Colon (tissue), 2 donors: ENCODE results near the gene WNK2.

Source experiments
- FAIRE-seq: peaks from 2 replicates; lab custom pipeline; 2012; peaks lifted over from hg19 to GRCh38; lab: Jason Lieb, UNC
- donor health status: control.
- donor health status: control.

WNK2 gene

DNA sequence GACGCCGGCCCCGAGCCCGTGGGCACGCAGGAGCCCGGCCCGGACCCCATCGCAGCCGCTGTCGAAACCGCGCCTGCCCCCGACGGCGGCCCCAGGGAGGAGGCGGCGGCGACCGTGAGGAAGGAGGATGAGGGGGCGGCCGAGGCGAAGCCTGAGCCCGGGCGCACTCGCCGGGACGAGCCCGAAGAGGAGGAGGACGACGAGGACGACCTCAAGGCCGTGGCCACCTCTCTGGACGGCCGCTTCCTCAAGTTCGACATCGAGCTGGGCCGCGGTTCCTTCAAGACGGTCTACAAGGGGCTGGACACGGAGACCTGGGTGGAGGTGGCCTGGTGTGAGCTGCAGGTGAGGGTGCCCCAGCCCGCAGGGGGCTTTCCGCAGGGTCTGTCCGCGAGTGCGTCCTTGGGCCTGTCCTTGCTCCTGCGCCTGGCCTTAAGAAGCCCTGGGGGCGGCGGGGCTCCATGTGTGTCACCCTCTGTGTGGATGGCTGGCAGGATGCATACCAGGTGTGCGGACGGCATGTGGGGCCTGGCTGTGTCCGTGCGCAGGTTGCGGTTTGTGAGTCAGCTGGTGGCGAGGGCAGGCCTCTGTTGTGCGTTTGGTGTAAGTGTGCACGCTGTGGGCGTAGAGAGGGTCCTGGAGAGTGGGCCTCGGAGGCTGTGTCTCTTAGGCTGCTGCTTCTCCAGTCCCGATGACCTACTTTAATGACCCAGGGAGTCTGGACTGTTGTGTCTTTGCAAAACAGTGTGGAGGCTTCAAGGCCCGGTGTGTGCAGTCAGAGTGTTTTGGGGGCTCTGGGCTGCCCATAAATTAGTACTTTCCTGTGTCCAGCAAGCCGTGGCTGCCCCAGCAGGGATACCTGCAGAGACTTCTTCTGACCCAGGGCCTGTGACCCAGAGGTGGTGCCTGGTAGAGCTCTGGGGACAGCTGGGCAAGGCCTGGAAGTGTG lies 1.6 kb downstream of the WNK2 start:
- FAIRE-seq: no peak

- FAIRE-seq: no peak
Measured at GRCh38 chr9:93186215-93186945, 2.4 kb downstream of the WNK2 start.

- FAIRE-seq: no peak
Measured at GRCh38 chr9:93187047-93187446, 3.1 kb downstream of the WNK2 start.

GRCh38 chr9:93187574-93187973 lies 3.6 kb downstream of the WNK2 start:
- no peak for FAIRE-seq

DNA sequence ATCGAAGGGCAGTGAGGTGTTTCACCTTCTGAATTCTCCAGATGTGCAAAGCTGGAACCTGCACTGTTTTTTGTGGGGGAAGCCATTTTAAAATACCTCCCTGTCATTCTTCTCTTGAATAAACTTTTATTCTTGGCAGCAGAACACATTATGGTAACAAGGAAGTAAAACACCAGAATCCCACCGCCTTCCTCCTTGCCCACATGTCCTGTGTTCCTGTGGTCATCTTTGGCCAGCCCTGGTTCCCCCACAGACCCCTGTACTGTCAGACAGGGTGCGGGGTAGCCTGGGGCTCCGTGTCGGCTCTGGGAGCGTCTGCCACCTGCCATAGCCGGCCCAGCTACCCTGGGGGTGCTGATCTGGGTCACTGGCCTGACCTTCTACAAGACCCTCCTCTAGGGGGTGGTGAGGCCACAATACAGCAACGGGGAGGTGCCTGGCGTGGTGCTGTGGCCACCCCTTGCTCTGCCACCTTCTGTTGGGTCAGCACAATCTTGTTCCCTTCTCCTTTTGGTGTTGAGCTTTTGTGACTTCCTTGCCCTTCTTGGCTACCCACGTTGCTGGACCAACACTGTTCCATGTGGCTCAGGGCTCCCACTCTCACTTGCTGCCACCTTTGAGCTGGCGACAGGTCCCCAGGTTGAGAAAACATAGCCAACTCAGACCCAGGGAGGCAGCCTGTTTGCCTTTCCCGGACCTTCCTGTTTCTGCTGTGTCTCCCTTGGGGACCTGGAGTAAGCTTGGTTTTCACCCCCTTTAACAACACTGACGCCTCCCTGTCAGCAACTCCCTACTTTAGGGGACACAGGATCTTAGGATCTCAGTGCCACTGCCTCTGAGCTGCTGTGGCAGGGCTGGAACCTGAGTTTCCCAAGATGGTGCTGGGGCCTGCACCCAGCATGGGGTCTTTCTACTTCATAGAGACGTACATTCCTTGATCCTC lies 4.8 kb downstream of the WNK2 start:
- no peak for FAIRE-seq

- no peak for FAIRE-seq
Measured at GRCh38 chr9:93189369-93190132, 5.6 kb downstream of the WNK2 start.

DNA sequence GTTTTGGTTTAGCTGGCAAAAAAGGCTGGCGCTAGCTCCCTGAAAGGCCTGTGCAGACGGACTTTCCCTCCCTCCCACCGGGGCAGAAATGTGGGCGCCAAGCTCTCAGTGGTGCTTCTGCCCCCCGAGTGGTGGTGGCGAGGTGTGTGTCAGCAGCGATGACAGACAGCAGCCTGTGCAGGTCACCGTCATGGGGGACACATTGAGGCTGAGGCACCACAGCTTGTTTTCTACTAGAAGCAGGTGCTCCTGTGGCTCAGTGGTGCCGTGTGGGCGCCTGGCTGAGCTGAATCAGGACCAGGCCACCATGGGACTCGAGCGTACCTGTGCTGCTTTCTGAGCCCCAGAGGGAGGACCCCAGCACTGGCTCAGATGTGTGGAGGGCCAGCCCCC lies 6.2 kb downstream of the WNK2 start:
- no peak for FAIRE-seq

- no peak for FAIRE-seq
Measured at GRCh38 chr9:93190656-93191353, 6.9 kb downstream of the WNK2 start.

GRCh38 chr9:93191354-93191660 lies 7.4 kb downstream of the WNK2 start:
- FAIRE-seq: no peak

DNA sequence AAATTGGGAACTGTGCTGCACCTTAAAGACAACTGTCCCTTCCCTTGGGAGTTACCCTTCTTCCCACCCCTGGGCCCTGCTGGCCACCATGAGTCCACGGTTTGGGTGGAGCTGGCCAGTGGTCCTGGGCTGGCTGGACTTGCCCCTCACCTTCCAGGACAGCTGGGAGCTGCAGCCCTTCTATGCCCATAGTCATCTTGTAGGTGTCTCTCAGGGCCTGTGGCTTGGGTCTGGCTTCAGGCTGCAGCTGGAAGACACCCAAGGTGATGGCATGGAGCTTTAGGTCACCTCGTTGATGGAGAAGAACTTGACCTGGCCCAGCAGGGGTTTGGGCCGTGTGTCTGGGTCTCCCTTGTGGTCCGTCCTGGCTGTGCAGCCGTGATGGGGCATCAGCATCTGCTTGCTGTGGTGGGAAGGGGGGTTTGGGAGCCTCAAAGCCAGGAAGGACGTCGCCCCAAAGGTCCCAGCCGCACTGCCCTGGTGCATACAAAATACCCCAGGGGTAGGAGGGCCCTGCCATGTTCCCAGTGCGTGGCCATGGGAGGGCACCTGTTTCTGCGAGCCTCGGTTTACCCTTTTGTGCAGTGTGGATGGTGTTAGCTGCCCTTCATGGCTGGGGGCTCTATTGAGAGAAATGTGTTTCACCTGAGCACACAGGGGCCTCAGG lies 8.9 kb downstream of the WNK2 start:
- no peak for FAIRE-seq

GRCh38 chr9:93193388-93194220 lies 9.7 kb downstream of the WNK2 start:
- FAIRE-seq: no peak

GRCh38 chr9:93194221-93194625 lies 10.3 kb downstream of the WNK2 start:
- FAIRE-seq: no peak

- no peak for FAIRE-seq
Measured at GRCh38 chr9:93194641-93195040, 10.7 kb downstream of the WNK2 start.

- no peak for FAIRE-seq
Measured at GRCh38 chr9:93196096-93197055, 12.4 kb downstream of the WNK2 start.

GRCh38 chr9:93197670-93198069 lies 13.7 kb downstream of the WNK2 start:
- FAIRE-seq: no peak

DNA sequence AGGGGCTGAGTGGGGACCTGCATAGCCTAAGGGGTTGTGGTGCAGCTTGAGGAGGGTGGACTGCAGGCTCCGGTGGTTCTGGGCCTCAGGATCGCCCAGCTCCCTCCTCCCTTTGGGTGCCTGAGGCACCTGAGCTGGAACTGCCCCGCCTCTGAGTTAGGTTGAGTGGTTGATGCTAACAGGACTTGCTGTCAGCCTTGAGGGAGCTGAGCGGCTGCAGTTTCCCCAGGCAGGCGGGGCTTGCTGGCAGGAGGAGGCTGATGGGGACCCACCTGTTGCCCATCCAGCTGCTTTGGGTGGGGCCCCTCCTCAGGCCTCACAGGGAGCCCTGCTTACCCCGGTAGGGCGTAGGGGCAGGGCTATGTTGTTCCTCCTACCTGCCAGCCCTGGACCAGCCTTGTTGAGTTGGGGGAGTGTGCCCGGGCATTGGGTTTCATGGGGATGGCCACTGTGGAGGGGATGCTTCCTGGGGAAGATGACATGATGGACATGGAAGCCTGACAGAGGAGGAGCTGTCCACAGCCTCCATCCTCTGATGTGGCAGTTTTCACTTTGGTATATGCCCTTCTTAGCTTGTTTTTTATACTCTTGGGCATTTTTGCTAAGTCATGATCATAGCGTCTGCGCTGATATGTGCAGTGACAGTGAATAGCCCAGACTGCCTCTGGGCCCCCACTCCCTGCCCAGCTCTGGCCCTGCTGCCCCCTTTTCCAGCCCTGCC lies 14.3 kb downstream of the WNK2 start:
- no peak for FAIRE-seq

DNA sequence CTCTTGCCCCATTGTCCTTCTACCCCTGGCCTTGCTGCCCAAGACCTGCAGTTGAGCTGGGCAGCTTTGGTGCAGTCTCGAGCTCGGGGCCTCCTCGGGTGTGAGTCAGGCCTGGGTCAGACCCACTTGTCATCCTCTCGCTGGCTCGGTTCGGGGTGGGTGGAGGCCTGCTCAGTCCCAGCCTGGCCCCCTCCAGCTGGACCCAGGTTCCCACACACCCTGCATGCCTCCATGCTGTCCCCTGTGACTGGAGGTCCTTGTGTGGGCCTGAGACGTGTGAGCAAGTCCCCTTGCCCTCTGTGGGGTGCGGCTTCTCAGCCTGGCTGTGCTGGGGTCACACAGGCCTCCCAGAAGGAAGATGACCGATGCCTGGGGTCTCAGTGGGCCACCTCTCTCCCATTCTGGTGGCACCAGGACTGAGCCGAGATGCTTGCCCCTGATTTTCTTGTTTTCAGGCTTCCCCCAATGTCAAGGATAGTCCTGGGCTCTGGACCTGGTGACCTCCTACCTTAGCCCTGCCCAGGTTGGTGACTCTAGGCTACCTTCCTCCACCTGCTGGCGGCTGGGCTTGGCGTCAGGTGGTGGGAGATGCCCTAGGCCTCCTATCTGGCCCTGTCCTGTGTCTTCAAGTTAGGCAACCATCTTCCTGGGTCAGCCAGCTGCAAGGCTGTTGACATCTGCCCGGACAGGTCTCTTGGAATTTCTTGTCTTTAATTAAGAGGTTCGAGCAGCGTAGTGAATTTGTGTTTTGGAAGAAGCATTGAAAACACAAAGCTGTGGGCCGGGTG lies 15.1 kb downstream of the WNK2 start:
- FAIRE-seq: no peak
